HUES64 (cell line): ENCODE data around the gene POLR2F.

Experiments
- H3K27ac ChIP-seq: 2 replicates; pipeline ENCODE4 v1.7.0; 2013; ENCODE audit warnings: low read depth, low read length, inconsistent platforms
- H3K27me3 ChIP-seq: 2 replicates; pipeline ENCODE4 v1.6.1; 2013; ENCODE audit warnings: mild to moderate bottlenecking, low read length; ENCODE audit not compliant: insufficient read depth
- H3K36me3 ChIP-seq: 2 replicates; pipeline ENCODE4 v1.6.1; 2013; ENCODE audit warnings: mild to moderate bottlenecking, low read length; ENCODE audit not compliant: insufficient read depth
- H3K4me1 ChIP-seq: 2 replicates; pipeline ENCODE4 v1.6.1; 2013; ENCODE audit warnings: mild to moderate bottlenecking, low read length, moderate library complexity; ENCODE audit not compliant: insufficient read depth
- H3K4me3 ChIP-seq: 2 replicates; pipeline ENCODE4 v1.5.1; 2013; ENCODE audit warnings: mild to moderate bottlenecking, low read length, moderate library complexity
- H3K9ac ChIP-seq: 2 replicates; pipeline ENCODE4 v1.6.1; 2013; ENCODE audit warnings: mild to moderate bottlenecking, low read depth, low read length
- H3K9me3 ChIP-seq: 2 replicates; pipeline ENCODE4 v1.6.1; 2013; ENCODE audit warnings: low read depth, low read length; ENCODE audit not compliant: insufficient read depth
- WGBS: fragments of 150-250, 120-280 bp; methylation state at CpG from one replicate; pipeline ENCODE4 v1.1.7; 2013; ENCODE audit warnings: missing lambda C conversion rate; 5-methylcytosine and 5-hydroxymethylcytosine counted together

Gene POLR2F

DNA sequence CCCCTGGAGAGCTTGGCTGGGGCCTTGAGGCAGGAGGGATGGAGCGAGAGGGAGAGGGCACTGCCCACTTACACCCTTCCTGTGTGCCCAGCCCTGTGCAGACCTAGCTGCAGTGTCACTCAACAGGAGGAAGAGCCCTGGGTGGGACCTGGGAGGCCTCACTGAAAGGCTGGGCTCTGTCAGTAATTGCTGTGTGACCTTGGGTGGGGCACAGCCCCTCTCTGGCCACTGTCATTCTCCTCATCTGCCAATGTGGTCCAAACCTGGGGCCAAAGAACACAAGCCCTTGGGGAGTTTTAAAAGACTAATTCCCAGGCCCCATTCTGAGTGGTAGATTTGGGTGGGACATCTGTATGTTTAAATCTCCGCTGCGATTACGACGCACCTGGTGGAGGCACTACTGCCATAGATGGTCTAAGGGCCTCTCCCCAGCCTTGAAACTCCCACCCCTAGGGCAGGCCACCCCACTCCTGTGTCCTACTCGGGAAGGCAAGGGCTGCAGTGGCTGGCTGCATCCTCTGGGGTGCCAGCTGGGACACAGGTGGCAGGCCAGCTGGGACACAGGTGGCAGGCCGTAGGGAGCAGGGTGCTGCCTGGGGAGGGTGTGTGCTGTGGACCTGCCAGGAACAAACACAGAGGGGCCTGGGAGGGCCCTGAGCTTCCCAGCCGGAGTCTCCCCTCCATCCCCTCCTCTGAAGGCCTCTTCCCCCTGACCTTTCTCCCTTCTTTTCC, 43.2 kb downstream of the POLR2F start:
- Histone ChIP-seq H3K4me3 (no peak overlapping the region), H3K4me1 (peaks cover 5% of the 10 kb centered on the region; the same call in 1 of the 2 replicates), H3K27ac (no peak overlapping the region), H3K27me3 (no peaks in the 10 kb centered on the region), H3K36me3 (no peaks in the 10 kb centered on the region), H3K9me3 (no peaks in the 10 kb centered on the region), H3K9ac (no peak overlapping the region)
- WGBS = 93% methylated on average over 8 of the region's 8 CpGs

GRCh38 chr22:37998543-37998942, 45.0 kb downstream of the POLR2F start:
- WGBS = 80% methylated on average over 7 of the region's 7 CpGs
- Histone ChIP-seq H3K36me3 (no peaks in the 10 kb centered on the region), H3K27ac (no peak overlapping the region), H3K4me1 (peaks cover 5% of the 10 kb centered on the region; the same call in 1 of the 2 replicates), H3K9me3 (no peaks in the 10 kb centered on the region), H3K27me3 (no peaks in the 10 kb centered on the region), H3K4me3 (no peak overlapping the region), H3K9ac (no peak overlapping the region)

- 89% methylated on average over 10 of the region's 10 CpGs for WGBS
- no peak overlapping the region for H3K9ac ChIP-seq
These were observed 45.7 kb downstream of the POLR2F start for GRCh38 chr22:37999236-37999635.

GRCh38 chr22:37999640-38000272, 46.3 kb downstream of the POLR2F start:
- Histone ChIP-seq H3K9ac (no peak overlapping the region), H3K27ac (no peak overlapping the region), H3K27me3 (no peaks in the 10 kb centered on the region), H3K4me3 (no peak overlapping the region), H3K4me1 (peaks cover 5% of the 10 kb centered on the region; the same call in 1 of the 2 replicates), H3K9me3 (no peaks in the 10 kb centered on the region), H3K36me3 (no peaks in the 10 kb centered on the region)
- WGBS = 74% methylated on average over 16 of the region's 16 CpGs

More at GRCh38 chr22:37999236-37999635, 45.7 kb downstream of the POLR2F start:
- H3K27me3 ChIP-seq = no peaks in the 10 kb centered on the region
- no peak overlapping the region for H3K27ac ChIP-seq
- H3K9me3 ChIP-seq = no peaks in the 10 kb centered on the region
- no peaks in the 10 kb centered on the region for H3K36me3 ChIP-seq
- H3K4me3 ChIP-seq = no peak overlapping the region
- H3K4me1 ChIP-seq = peaks cover 5% of the 10 kb centered on the region; the same call in 1 of the 2 replicates

DNA sequence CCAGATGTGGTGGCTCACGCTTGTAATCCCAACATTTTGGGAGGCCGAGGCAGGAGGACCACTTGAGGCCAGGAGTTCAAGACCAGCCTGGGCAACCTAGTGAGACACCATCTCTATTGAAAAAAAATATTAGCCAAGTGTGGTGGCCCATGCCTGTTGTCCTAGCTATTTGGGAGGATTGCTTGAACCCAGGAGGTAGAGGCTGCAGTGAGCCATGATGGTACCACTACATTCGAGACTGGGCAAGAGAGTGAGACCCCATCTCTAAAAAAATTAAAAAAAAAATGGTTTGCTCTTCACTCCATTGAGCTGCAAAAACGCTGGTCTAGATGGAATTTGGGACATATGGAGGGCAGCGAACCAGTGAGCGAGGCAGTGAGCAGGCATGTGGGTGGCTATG, 52.4 kb downstream of the POLR2F start:
- H3K4me1 ChIP-seq = no peaks in the 10 kb centered on the region
- 91% methylated on average over 6 of the region's 6 CpGs for WGBS
- H3K27ac ChIP-seq = no peak overlapping the region
- no peaks in the 10 kb centered on the region for H3K9me3 ChIP-seq
- no peaks in the 10 kb centered on the region for H3K36me3 ChIP-seq
- H3K9ac ChIP-seq = no peak overlapping the region
- no peaks in the 10 kb centered on the region for H3K27me3 ChIP-seq
- no peak overlapping the region for H3K4me3 ChIP-seq

DNA sequence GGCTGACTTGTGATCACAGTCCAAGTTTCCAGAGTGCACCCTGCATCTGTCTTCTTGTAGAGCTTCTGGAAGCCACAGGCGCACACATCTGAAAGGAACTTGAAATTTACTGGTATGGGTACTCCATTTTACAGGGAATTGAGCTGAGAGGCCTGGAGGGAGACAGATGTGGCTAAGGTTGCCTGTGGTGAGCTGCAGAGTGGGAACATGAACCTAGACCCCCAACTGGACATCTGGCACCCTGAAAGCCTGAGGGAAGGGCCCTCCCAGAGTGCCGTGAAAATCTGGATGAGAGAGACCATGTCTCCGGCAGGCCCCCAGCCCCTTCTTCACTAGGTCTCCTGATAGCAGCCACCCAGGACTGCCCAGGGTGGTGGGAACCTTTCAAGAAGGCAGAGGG, 53.4 kb downstream of the POLR2F start:
- no peaks in the 10 kb centered on the region for H3K27me3 ChIP-seq
- no peaks in the 10 kb centered on the region for H3K36me3 ChIP-seq
- no peak overlapping the region for H3K4me3 ChIP-seq
- H3K9me3 ChIP-seq = no peaks in the 10 kb centered on the region
- no peak overlapping the region for H3K9ac ChIP-seq
- H3K4me1 ChIP-seq = no peaks in the 10 kb centered on the region
- 91% methylated on average over 3 of the region's 3 CpGs for WGBS
- H3K27ac ChIP-seq = no peak overlapping the region

GRCh38 chr22:38007330-38007902, 53.9 kb downstream of the POLR2F start:
- Histone ChIP-seq H3K36me3 (no peaks in the 10 kb centered on the region), H3K27ac (no peak overlapping the region), H3K4me3 (no peak overlapping the region), H3K9me3 (no peaks in the 10 kb centered on the region), H3K4me1 (no peaks in the 10 kb centered on the region), H3K9ac (no peak overlapping the region), H3K27me3 (no peaks in the 10 kb centered on the region)
- 84% methylated on average over 13 of the region's 13 CpGs for WGBS

DNA sequence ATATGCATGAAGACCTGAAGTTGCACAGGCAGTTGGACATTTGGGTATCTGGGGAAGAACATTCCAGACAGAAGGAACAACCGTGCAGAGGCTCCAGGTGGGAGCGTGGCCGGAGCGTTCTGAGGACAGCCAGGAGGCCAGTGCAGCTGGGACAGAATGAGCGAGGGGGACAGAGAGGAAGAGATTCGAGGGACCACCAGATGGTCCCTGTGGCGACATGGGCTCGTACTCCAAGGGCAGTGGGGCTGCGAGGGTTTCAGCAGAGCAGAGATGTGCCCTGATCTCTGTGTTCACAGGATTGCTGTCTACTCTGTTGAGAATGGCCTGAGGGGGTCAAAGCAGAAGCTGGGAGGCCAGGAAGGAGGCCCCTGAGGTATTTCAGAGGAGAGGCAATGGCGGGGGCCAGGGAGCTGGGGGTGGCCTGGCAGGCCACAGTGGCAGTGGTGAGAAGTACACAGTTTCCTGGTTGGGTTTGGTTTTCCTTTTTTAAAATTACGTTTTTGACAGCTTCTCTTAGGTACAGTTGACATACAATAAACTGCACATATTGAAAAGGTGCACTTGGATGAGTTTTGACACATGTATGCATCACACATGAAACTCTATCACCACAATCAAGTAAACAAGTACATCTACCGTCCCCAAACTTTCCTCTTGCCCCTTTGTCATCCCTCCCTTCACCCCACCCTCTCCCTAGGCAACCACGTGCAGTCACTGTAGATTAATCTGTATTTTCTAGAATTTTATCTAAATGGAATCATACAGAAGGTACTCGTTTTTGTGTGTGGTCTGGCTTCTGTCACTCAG, 55.7 kb downstream of the POLR2F start:
- H3K27me3 ChIP-seq = no peaks in the 10 kb centered on the region
- H3K9ac ChIP-seq = no peak overlapping the region
- WGBS = 82% methylated on average over 14 of the region's 14 CpGs
- H3K27ac ChIP-seq = no peak overlapping the region
- H3K36me3 ChIP-seq = no peaks in the 10 kb centered on the region
- no peaks in the 10 kb centered on the region for H3K4me1 ChIP-seq
- no peak overlapping the region for H3K4me3 ChIP-seq
- no peaks in the 10 kb centered on the region for H3K9me3 ChIP-seq

DNA sequence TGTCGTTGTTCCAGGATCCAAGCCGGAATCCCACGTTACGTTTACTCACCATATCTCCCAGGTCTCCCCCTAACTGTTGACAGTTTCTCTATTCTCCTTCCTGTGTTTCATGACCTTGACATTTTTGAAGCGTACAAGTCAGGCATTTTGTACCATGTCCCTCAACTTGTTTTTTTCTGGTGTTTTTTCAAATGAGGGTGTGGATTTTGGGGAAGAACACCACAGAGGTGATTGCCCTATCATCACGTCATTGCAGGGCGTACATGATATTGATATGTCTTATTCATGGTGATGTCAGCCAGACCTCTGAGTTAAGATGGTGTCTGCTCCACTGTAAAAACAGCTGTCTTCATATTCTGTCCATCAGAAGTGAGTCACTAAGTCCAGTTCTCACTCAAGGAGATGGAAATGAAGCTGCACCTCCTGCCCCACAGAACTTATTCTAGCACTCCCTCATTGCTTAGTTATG, 59.1 kb downstream of the POLR2F start:
- Histone ChIP-seq H3K9me3 (no peaks in the 10 kb centered on the region), H3K27me3 (no peaks in the 10 kb centered on the region), H3K9ac (no peak overlapping the region), H3K36me3 (no peaks in the 10 kb centered on the region), H3K27ac (no peak overlapping the region), H3K4me1 (0 out of 2 replicates have a peak, but pooled peaks cover 3% of the 10 kb centered on the region), H3K4me3 (no peak overlapping the region)
- 94% methylated on average over 7 of the region's 7 CpGs for WGBS

DNA sequence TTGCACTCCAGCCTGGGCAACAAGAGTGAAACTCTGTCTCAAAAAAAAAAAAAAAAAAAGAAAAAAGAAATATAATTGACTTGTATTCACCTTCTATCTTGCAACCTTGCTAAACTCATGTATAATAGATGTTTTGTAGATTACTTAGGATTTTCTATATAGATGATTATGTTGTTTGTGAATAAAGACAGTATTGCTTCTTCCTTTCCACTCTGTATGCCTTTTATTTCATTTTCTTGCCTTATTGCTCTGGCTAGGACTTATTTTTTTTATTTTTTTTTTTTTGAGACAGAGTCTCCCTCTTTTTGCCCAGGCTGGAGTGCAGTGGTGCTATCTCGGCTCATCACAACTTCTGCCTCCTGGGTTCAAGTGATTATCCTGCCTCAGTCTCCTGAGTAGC, 60.6 kb downstream of the POLR2F start:
- Histone ChIP-seq H3K4me1 (0 out of 2 replicates have a peak, but pooled peaks cover 3% of the 10 kb centered on the region), H3K9me3 (no peaks in the 10 kb centered on the region), H3K27ac (no peak overlapping the region), H3K9ac (no peak overlapping the region), H3K27me3 (no peaks in the 10 kb centered on the region), H3K36me3 (no peaks in the 10 kb centered on the region), H3K4me3 (no peak overlapping the region)
- 93% methylated on average over 1 of the region's 1 CpG for WGBS
